Smooth muscle cell (in vitro differentiated cells): ENCODE measurements around the gene KL. TPM values are rescaled to one million over a fixed set of nuclear protein-coding genes. Genes with fewer than 3 reads are reported as not detected.

Experiments used
- DNase-seq: peaks from one replicate; lab custom pipeline; 2025; ENCODE audit not compliant: unreplicated experiment; lab: John Stamatoyannopoulos, UW
- H2AFZ ChIP-seq: fragments of 200-600 bp; sonication (generic); 2 replicates; pipeline ENCODE4 v1.6.0; 2016; ENCODE audit warnings: antibody characterized with exemption, low read depth, mild to moderate bottlenecking
- H3F3A ChIP-seq: fragments of 200-600 bp; sonication (generic); 2 replicates; pipeline ENCODE4 v1.6.0; 2017; ENCODE audit warnings: antibody characterized with exemption, low read depth
- H3K27ac ChIP-seq: fragments of 200-600 bp; sonication (generic); 2 replicates; pipeline ENCODE4 v1.5.1; 2016; ENCODE audit warnings: low read depth, mild to moderate bottlenecking
- H3K27me3 ChIP-seq: fragments of 200-600 bp; sonication (generic); 2 replicates; pipeline ENCODE4 v1.6.1; 2016; ENCODE audit warnings: low read depth, mild to moderate bottlenecking
- H3K36me3 ChIP-seq: fragments of 200-600 bp; sonication (generic); 2 replicates; pipeline ENCODE4 v1.5.1; 2016; ENCODE audit warnings: low read depth
- H3K4me1 ChIP-seq: fragments of 200-600 bp; sonication (generic); 2 replicates; pipeline ENCODE4 v1.5.1; 2016; ENCODE audit warnings: low read depth
- H3K4me2 ChIP-seq: fragments of 200-600 bp; sonication (generic); 2 replicates; pipeline ENCODE4 v1.6.0; 2016; ENCODE audit warnings: mild to moderate bottlenecking
- H3K4me3 ChIP-seq: fragments of 200-600 bp; sonication (generic); 2 replicates; pipeline ENCODE4 v1.5.1; 2016; ENCODE audit warnings: mild to moderate bottlenecking
- H3K79me2 ChIP-seq: fragments of 200-600 bp; sonication (generic); 2 replicates; pipeline ENCODE4 v1.6.0; 2016; ENCODE audit warnings: low read depth, mild to moderate bottlenecking
- H3K9ac ChIP-seq: fragments of 200-600 bp; sonication (generic); 2 replicates; pipeline ENCODE4 v1.6.0; 2016; ENCODE audit warnings: low read depth
- H3K9me3 ChIP-seq: fragments of 200-600 bp; sonication (generic); replicated peaks from 2 replicates; pipeline ENCODE4 v1.5.1; 2016; ENCODE audit warnings: low read depth
- H4K20me1 ChIP-seq: fragments of 200-600 bp; sonication (generic); 2 replicates; pipeline ENCODE4 v1.6.0; 2016; ENCODE audit warnings: low read depth
- CTCF ChIP-seq: fragments of 200-600 bp; sonication (generic); IDR thresholded peaks from 2 replicates; pipeline ENCODE4 v1.5.1; 2017; ENCODE audit warnings: borderline replicate concordance, mild to moderate bottlenecking, antibody characterized with exemption; ENCODE audit not compliant: insufficient read depth, poor library complexity, severe bottlenecking
- WGBS: methylation state at CpG from one replicate; pipeline ENCODE4 v1.1.7; 2016; ENCODE audit warnings: low lambda C conversion rate; 5-methylcytosine and 5-hydroxymethylcytosine counted together
- polyA plus RNA-seq: library from polyadenylated mRNA; unstranded; fragments of >200 nt; fragmentation: Nextera tagmentation; extraction: Ambion mirVana; gene quantifications from 2 replicates; pipeline ENCODE4 v1.2.1, GENCODE V29; 2016
- total RNA-seq: library from RNA; depleted of rRNA; stranded (reverse); fragments of >200 nt; gene quantifications from 2 replicates; pipeline ENCODE4 v1.2.3, GENCODE V29; 2014

The KL gene
- total and polyA plus RNA-seq, 2 experiments from 2014 or later: 0.49 TPM; not detected in 1

- Histone ChIP-seq H3K4me1 (no peaks in the 10 kb centered on the region), H3K36me3 (no peaks in the 10 kb centered on the region), H3K4me2 (no peak overlapping the region), H3F3A (no peaks in the 10 kb centered on the region), H3K27ac (no peak overlapping the region), H3K9ac (no peak overlapping the region), H4K20me1 (no peaks in the 10 kb centered on the region), H3K27me3 (no peaks in the 10 kb centered on the region), H3K4me3 (no peak overlapping the region), H3K9me3 (no peaks in the 10 kb centered on the region), H2AFZ (no peak overlapping the region), H3K79me2 (no peaks in the 10 kb centered on the region)
- DNase-seq: no peak
- TF ChIP-seq CTCF: no peak
- 96% methylated on average over 8 of the region's 8 CpGs for WGBS
Observed at GRCh38 chr13:32986552-32986951, 29.7 kb upstream of the KL start.

GRCh38 chr13:32987462-32987861 lies 28.8 kb upstream of the KL start:
- Histone ChIP-seq H2AFZ (no peak overlapping the region), H4K20me1 (no peaks in the 10 kb centered on the region), H3K9me3 (no peaks in the 10 kb centered on the region), H3K9ac (no peak overlapping the region), H3F3A (no peaks in the 10 kb centered on the region), H3K4me3 (no peak overlapping the region), H3K79me2 (no peaks in the 10 kb centered on the region), H3K4me2 (no peak overlapping the region), H3K27ac (no peak overlapping the region), H3K36me3 (no peaks in the 10 kb centered on the region), H3K27me3 (no peaks in the 10 kb centered on the region), H3K4me1 (no peaks in the 10 kb centered on the region)
- no peak for TF ChIP-seq CTCF
- no peak for DNase-seq
- 65% methylated on average over 1 of the region's 1 CpG for WGBS

- no peaks in the 10 kb centered on the region for H3K79me2 ChIP-seq
- no peak for DNase-seq
- no peak overlapping the region for H2AFZ ChIP-seq
- 80% methylated on average over 8 of the region's 8 CpGs for WGBS
- H4K20me1 ChIP-seq: no peaks in the 10 kb centered on the region
- H3K27me3 ChIP-seq: no peaks in the 10 kb centered on the region
- H3K4me1 ChIP-seq: no peaks in the 10 kb centered on the region
- H3F3A ChIP-seq: no peaks in the 10 kb centered on the region
- no peak for TF ChIP-seq CTCF
- no peak overlapping the region for H3K4me2 ChIP-seq
- no peak overlapping the region for H3K4me3 ChIP-seq
- H3K36me3 ChIP-seq: no peaks in the 10 kb centered on the region
- H3K9me3 ChIP-seq: no peaks in the 10 kb centered on the region
- no peak overlapping the region for H3K9ac ChIP-seq
- H3K27ac ChIP-seq: no peak overlapping the region
Observed at GRCh38 chr13:32988608-32989289, 27.5 kb upstream of the KL start.

GRCh38 chr13:32989290-32989667 lies 26.9 kb upstream of the KL start:
- H3K4me1 ChIP-seq: no peaks in the 10 kb centered on the region
- H3K36me3 ChIP-seq: no peaks in the 10 kb centered on the region
- no peak overlapping the region for H3K4me2 ChIP-seq
- 90% methylated on average over 3 of the region's 3 CpGs for WGBS
- H3F3A ChIP-seq: no peaks in the 10 kb centered on the region
- no peak overlapping the region for H3K4me3 ChIP-seq
- H4K20me1 ChIP-seq: no peaks in the 10 kb centered on the region
- H3K27me3 ChIP-seq: no peaks in the 10 kb centered on the region
- H3K9ac ChIP-seq: no peak overlapping the region
- no peaks in the 10 kb centered on the region for H3K79me2 ChIP-seq
- no peak overlapping the region for H2AFZ ChIP-seq
- no peak for DNase-seq
- no peak for TF ChIP-seq CTCF
- no peak overlapping the region for H3K27ac ChIP-seq
- H3K9me3 ChIP-seq: no peaks in the 10 kb centered on the region
